ENCODE measurements around the gene CELF2.

The CELF2 gene

GRCh38 chr10:11301571-11302111 lies 284.0 kb downstream of the CELF2 start:
- peak; percentile 54 for DNase-seq (ENCODE audit: low spot score)

- no peak for DNase-seq (ENCODE audit: low spot score)
Observed at GRCh38 chr10:11302181-11302580, 284.5 kb downstream of the CELF2 start.

- DNase-seq (ENCODE audit: low spot score) = peak; percentile 36
Observed at GRCh38 chr10:11303361-11304170, 285.9 kb downstream of the CELF2 start.

- no peak for DNase-seq (ENCODE audit: low spot score)
Observed at GRCh38 chr10:11304906-11305585, 287.4 kb downstream of the CELF2 start.

GRCh38 chr10:11305825-11306593 lies 288.3 kb downstream of the CELF2 start:
- DNase-seq (ENCODE audit: low spot score) = no peak

- DNase-seq (ENCODE audit: low spot score) = no peak
Observed at GRCh38 chr10:11307004-11307403, 289.3 kb downstream of the CELF2 start.

- no peak for DNase-seq (ENCODE audit: low spot score)
Observed at GRCh38 chr10:11307937-11308336, 290.3 kb downstream of the CELF2 start.

DNA sequence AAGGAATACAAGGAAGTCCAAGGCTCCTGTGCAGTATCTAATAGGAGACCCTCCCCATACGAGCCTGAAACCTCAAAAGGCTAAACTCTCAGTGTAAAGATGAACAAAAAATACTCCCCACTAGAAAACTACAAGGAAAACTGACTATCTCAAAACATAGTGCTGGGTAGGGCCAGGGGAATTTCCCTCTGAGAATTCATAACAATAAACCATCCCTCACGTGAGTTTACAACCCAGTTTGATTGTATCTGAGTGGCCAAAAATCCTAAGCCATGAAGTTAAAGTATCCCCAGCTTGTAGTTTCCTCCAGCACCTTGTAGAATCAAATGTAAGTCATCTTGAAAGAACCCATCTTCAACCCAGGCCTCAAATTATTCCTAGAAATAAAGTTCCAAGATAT lies 293.4 kb downstream of the CELF2 start:
- DNase-seq (ENCODE audit: low spot score) = no peak

DNA sequence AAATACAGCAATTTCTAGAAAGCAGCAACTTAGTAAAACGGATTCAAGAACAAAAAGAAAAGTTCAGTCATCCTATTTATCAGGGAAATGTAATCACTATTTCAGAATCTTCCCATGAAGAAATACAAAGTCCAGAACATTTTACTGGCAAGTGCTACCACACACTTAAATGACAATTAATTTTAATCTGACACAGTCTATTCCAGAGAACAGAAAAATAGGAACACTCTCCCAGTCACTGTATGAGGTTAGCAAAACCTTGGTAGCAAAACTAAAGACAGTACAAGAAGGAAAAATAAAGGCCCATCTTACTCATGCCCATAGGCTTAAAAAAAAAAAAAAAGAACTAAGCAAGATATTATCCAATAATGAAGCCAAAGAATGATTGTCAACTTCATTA lies 295.8 kb downstream of the CELF2 start:
- DNase-seq (ENCODE audit: low spot score) = no peak

DNA sequence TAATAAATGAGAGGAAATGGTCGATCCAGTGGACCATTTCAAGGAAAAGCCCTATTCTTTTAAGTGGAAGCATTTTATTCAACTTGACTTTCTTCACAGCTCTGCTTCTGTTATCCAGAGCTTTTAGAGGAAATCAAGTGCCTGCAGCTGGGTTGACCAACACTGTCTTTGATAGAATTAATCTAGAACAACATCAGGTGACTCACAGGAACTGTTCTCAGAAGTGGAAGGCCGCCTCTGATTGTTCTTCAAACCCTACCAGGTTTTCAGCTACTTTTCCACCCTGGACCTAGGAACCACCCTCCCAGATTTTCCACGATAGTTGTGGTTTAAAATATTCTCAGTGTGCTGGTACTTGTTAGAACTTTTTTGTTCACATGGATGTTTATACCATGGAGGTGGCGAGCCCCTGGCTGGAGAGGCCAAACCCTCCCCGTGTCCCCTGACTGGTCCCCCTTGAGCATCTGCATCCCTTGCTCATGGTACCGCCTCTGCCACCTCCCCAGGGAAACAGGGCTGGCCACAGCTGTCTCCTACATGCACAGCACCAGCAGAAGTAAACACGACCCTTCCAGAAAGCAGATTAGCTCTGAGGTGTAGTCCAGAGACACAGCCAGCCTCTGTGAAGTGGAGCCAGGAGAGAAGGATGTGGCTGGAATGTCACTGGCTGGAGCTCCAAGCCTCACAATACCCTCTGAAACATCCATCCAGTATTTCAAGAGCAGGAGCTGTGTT lies 300.4 kb downstream of the CELF2 start:
- no peak for DNase-seq (ENCODE audit: low spot score)

GRCh38 chr10:11318826-11319598 lies 301.3 kb downstream of the CELF2 start:
- no peak for DNase-seq (ENCODE audit: low spot score)

DNA sequence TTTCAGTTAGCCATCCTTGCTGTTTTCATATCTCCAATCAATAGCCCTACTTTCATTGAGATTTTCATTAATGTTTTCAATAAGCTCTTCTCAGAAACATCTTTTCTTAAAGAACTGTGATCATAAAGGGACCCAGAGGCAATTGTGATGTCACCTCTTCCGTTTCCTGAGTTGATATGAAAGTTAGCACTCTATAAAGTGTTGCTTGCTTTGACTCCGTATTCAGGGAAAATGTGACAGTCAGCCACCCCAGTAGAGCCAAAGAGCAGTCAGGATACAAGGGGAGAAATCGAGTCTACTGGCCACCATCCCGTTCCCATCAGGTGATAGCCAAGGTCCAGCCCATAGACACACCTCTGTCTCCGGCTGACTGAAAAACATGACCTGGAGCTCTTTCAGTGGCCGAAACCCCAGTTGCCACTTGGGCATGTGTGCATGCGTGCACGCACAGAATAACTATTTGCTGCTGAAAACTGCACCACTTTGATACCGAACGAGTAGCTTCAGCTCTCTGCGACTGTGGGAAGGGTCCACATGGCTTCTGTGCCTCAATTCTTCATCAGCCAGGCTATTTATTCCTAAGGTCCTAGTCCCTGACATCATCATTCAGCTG lies 302.4 kb downstream of the CELF2 start:
- DNase-seq (ENCODE audit: low spot score) = no peak

GRCh38 chr10:11320809-11321520 lies 303.3 kb downstream of the CELF2 start:
- DNase-seq (ENCODE audit: low spot score) = no peak

- DNase-seq (ENCODE audit: low spot score) = no peak
Observed at GRCh38 chr10:11322698-11323097, 305.0 kb downstream of the CELF2 start.

- no peak for DNase-seq (ENCODE audit: low spot score)
Observed at GRCh38 chr10:11324761-11325321, 307.2 kb downstream of the CELF2 start.

DNA sequence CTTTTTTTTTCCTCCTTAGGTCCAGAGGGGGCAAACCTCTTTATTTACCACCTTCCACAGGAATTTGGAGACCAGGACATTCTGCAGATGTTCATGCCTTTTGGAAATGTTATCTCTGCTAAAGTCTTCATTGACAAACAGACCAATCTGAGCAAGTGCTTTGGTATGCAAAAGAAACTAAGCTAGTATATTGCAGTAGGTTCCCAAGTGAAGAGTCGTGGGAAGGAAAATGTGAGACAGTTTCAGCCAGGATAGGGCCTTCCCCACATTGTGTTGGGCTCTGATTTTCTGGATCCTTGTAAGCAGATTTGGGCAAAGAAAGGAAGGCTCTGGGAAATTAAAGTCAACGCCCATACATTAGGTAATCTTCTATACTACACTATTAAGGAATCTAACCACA lies 308.1 kb downstream of the CELF2 start:
- no peak for DNase-seq (ENCODE audit: low spot score)

- no peak for DNase-seq (ENCODE audit: low spot score)
Observed at GRCh38 chr10:11326241-11326640, 308.6 kb downstream of the CELF2 start.

- DNase-seq (ENCODE audit: low spot score) = no peak
Observed at GRCh38 chr10:11326913-11327616, 309.4 kb downstream of the CELF2 start.

All from Ammon's horn (tissue), 1 donor.